Hematopoietic multipotent progenitor cell treated with erythropoietin and hydrocortisone succinate and interleukin-3 and kit ligand, for 6 days (in vitro differentiated cells): ENCODE measurements around the gene AHCYL1.
"Not testable (repeated sequence)": the region's sequence is repeated elsewhere in the genome, so short reads cannot be mapped to it uniquely, and the experiment has no call there.

ENCODE experiments used
- DNase-seq: peaks from one replicate; pipeline ENCODE4 v3.0.0-alpha.2; 2015

The AHCYL1 gene

GRCh38 chr1:110003747-110004428 is 19.3 kb downstream of the AHCYL1 start:
- DNase-seq, result peak; percentile 60

- no peak for DNase-seq
Observed at GRCh38 chr1:110004583-110004982, 20.0 kb downstream of the AHCYL1 start.

DNA sequence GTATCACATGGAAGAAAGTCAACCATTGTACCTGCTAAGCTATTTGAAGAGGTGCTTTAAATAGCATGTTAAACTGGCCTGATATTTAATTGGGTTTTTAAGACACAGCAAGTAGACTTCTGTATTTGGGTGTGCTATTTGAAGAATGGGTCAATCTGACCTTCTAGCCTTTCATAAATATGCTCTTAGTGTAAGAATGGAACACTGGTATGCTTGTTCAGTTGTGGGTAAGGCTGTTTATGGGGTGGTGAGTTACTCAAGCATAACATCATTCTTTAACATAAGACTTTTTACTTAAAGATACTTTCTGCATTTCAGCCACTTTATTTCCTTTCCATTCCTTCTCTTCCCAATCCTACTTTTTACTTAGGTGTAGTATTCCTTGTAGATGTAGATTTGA is 21.4 kb downstream of the AHCYL1 start:
- DNase-seq, result no peak

GRCh38 chr1:110006516-110006915 is 22.0 kb downstream of the AHCYL1 start:
- no peak for DNase-seq

DNA sequence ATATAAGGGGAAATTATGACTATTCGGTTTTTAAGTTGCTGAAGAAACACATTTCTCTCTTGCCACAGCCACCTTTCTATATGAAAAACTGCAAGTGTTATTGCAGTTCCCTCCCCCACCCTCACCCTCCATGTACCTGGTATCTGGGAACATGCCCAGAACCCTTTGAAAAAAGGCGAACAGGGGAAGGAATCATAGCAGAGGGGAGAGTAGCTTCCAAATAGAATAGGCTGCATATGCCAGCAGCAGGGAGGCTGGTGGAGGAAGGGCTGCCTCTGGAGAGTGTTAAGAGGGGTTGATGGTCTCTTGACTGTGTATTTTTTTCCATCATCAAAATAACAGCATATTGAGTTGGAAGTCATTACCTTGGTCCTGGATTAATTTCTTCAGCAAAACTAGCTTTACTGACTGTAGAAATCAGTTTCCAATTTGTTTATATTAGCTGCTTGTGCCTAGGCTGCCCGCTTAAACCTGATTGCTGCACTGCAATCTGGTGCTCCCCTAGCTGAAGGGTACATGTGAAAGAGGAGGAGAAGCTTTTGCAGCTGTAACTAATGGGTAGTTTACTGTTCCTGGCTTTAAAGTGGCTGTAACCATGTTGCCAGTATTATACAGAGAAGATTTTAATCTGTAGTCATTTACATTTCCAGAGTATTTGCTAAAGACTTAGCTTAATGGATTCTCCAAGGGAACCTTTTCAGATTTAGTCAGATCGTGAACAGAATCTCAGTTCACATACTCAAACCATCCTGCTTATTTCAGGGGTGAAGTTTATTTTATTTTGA is 22.7 kb downstream of the AHCYL1 start:
- no peak for DNase-seq

DNA sequence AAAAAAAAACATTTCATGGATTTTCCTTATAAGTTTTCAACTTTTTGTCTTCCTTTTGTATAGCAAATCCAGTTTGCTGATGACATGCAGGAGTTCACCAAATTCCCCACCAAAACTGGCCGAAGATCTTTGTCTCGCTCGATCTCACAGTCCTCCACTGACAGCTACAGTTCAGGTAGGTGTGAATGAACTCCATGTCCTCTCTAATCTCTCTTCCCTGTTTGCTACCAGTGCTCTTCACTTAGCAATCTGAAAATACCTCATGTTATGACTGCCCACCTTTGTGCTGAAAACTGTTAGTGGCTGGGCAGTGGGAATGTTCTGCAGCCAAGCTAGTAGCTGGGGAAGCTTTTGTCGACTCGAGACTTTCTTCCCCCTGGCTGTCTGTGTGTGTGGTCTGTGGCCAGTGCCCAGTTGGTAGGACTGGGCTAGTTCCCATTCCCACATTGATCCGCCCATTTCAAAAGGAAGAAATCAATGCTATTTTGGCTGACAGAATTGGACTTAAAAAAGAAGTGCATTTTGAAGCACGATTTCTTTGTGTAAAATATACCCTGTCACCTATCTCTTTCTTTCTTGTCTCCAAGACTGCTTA is 24.5 kb downstream of the AHCYL1 start:
- no peak for DNase-seq

GRCh38 chr1:110011527-110012041 is 27.0 kb downstream of the AHCYL1 start:
- peak; percentile 75 for DNase-seq

GRCh38 chr1:110012100-110012780 is 27.7 kb downstream of the AHCYL1 start:
- DNase-seq, result no peak

DNA sequence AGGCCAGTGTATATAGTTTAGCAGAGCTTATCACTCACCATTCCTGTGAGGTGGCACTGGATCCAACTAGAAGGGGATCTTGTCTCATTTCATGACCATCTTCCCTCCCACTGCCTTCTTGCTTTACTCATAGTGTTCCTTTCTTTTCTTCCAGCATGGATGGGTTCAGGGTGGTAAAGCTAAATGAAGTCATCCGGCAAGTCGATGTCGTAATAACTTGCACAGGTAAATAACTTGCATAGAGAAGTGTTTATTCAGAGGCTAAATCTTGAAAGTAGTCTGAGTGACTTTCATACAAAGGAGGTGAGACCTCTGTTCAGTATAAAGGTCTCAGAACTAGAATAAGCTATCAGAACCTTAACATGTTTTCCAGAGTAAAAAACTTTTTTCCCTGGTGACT is 33.2 kb downstream of the AHCYL1 start:
- no peak for DNase-seq

GRCh38 chr1:110018396-110018795 is 33.8 kb downstream of the AHCYL1 start:
- no peak for DNase-seq

DNA sequence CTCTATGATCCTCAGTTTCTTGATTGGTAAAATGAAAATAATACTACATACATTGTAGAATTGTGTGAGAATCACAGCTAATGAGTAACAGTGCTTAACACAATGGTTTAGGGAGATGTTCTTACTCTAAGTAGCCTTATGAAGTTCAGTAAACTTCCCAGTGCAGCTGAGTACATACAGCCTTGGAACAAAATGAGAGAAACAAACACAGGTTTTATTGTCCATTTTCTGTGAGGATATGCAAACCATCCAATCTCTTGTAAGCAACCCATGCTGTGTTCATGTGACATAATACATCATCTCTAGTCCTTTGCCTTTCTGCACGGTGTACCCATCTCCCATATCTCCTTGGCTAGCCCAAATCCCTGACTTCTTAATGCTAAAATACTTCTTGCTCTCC is 35.2 kb downstream of the AHCYL1 start:
- no peak for DNase-seq

DNA sequence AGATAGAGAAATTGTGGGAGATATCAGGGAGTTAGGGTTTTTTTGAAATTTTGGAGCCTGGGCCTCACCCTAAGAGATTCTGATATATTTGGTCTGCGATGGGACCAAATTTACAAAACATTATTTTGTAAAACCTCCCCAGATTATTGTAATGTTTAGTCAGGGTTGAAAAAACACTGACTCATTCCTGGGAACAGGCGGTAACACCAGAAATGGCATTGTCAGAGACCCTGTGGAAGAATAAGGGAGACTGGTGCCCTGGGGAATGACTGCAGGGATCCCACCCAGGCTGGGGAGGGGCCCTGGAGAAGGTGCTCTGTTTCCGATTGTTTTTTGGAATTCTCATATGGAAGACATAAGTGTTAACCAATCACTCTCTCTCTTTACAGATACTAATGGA is 36.7 kb downstream of the AHCYL1 start:
- no peak for DNase-seq

DNA sequence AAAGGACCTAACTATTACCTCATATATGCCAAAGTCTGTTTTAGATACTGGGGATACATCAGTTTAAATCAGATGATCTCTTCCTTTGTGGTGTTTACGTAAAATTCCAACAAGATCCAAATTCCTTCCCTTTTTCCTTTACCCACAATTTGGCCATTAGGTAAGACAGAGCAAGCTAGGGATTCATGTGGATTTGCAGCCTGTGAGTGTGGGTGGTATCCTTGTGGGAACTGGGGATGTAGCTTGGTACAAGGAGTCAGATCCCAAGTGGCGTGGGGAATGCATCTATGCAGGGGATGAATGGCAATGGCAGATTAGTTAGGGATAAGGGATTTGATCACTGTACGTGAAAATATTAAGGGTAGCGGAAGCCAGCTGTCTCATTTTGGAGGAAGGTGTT is 40.0 kb downstream of the AHCYL1 start:
- DNase-seq, result no peak

DNA sequence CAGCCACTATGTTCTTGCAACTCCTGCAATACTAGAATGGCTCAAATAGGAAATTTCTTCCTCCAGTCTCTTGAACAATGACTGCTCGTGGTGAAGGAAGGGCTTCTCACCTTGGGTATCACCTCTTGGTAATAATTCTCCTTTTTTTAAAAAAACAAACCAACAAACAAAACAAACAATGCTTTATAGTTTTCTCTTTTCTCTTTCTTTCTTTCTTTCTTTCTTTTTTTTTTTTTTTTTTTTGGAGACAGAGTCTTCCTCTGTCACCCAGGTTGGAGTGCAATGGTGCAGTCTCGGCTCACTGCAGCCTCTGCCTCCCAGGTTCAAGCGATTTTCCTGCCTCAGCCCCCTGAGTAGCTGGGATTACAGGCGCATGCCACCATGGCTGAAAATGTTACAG is 46.1 kb downstream of the AHCYL1 start:
- not testable (repeated sequence) for DNase-seq

GRCh38 chr1:110032327-110032726 is 47.8 kb downstream of the AHCYL1 start:
- no peak for DNase-seq

DNA sequence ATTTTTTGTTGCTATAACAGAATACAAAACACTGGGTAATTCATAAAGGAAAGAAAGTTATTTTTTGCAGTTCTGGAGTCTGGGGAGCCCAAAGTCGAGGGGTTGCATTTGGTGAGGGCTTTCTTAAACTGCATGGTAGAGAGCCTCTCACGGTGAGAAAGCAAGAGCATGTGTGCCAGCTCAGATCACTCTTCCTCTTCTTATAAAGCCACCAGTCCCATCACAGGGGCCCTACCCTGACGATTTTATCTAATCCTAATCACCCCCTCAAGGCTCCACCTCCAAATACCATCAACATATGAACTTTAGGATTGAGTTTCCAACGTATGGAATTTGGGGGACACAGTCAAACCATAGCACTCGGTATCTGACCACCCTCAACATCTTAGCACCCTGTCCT is 48.9 kb downstream of the AHCYL1 start:
- peak; percentile 42 for DNase-seq

DNA sequence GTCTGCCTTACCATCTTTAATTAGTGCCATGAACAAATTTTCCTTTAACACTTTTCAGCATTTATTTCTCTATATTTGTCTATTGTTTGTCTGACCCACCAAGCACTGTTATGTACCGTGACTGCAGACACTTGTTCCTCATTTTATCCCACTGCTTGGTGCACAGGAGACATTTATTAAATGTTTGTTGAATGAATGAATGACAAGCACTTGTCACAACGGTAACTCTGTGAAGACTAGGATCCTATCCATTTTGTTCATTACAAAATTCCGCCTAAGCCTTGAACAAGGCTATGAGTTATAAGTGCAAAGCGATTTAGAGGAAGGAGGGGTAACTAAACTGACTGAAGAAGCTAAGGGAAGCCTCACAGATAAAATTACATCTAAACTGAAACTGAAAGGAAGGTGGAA is 49.5 kb downstream of the AHCYL1 start:
- no peak for DNase-seq

DNA sequence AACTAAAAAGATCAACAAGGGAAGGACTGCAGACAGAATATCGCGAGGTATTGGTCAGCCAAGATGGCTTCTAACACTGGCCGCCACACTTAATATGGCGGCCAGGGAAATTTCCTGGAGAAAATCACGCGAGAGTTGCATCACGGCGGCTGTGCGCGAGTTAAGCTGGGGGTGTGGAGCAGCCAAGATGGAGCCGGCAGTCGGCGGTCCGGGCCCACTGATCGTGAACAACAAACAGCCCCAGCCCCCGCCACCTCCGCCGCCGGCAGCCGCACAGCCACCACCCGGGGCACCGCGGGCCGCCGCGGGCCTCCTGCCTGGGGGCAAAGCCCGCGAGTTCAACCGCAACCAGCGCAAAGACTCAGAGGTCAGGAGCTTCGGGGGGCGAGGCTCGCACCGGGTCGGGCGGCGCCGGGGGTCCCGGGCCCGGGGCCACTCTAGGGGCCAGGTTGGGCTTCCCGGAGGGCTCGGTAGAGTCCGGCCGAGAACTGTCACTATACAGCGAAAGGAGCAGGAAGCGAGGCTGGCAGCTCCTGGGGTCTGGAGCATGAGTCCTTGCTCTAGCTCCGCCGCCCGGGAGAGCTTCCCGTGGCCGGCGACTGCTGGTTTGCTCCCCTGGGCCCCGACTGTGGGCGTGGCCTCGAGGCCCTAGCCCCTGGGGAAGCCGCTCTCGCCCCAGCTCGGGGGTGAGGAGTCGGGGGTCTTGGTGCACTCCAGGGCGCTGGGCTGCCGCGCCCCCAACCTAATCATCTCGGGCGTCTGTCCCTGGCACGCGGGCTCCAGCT is 50.1 kb downstream of the AHCYL1 start, which contains the start of gene STRIP1:
Gene STRIP1 (plus strand): TSS at position 174 of the 785 bp plus-strand sequence. CDS start 14 bp downstream, at position 188.
- peak; percentile 99 for DNase-seq

DNA sequence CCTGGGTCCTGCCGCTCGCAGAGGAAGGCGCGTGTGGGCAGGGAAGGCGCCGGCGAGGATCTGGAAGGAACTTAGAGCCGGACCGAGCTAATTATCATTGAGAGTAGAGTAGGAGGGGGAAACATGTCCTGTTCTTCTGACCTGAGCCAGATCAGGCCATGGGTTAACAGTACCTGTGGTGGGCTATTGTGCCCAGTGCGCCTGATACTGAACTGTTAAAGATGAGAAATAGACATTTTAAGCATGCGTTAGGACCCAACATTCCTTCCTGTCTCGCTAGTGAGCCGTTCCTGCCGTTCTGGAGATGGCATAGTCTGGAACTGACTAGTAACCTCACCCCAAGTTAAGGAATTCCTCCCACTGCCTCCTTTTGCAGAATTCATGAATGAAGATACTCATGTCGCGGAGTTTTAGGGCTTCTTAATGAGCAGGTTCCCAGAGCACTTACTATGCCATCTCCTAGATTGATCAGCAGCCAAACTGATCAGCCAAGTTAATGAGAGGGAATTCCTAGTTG is 50.7 kb downstream of the AHCYL1 start:
- no peak for DNase-seq

- DNase-seq, result no peak
Observed at GRCh38 chr1:110038271-110038670, 53.7 kb downstream of the AHCYL1 start.

- DNase-seq, result no peak
Observed at GRCh38 chr1:110039641-110040040, 55.1 kb downstream of the AHCYL1 start.

DNA sequence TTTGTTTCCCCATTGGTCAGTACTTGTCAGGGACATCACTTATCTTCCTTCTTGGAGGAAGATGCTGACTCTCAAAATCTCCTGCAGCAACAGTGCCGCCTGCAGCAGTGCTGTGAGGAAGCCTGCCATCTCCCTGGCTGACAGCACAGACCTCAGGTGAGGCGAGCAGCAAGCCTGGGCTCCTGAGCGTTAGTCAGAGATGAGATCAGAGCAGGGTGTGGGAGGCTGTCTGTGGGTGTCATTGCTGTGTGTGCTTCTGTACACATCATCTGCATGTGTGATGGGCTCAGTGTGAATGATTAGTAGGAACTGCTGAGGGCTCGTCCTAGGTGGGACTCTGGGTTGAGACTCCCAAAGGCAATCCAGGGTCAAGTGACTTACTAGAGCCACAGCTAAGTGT is 56.0 kb downstream of the AHCYL1 start:
- DNase-seq, result no peak
